Esophagus muscularis mucosa (tissue), 3 donors: ENCODE data around the gene PSME1.

Source experiments
- CTCF ChIP-seq, 3 experiments: fragments of 200-600 bp in 2 of 3; fragments of 450-650 bp in 1 of 3; sonication (generic) in 2 of 3; IDR thresholded peaks; one replicate each; pipeline ENCODE4 v1.5.1; 2017 to 2019; ENCODE audit warnings: antibody characterized with exemption in 3 of 3, mild to moderate bottlenecking in 2 of 3, moderate library complexity in 1 of 3
- POLR2A ChIP-seq: fragments of 450-650 bp; IDR thresholded peaks from one replicate; pipeline ENCODE4 v1.6.1; 2017; ENCODE audit warnings: antibody characterized with exemption, moderate library complexity, mild to moderate bottlenecking, low read depth
- POLR2AphosphoS5 ChIP-seq, 2 donors: sonication (generic); formaldehyde crosslinking; IDR thresholded peaks; one replicate each; pipeline ENCODE4 v1.6.1; 2017; ENCODE audit warnings: antibody characterized with exemption in 2 of 2

GRCh38 chr14:24088095-24088494 lies 47.9 kb upstream of the PSME1 start:
- no peak for TF ChIP-seq CTCF (IDR thresholded peaks at IDR 0.05)
- no peak for TF ChIP-seq POLR2A
- no peak for TF ChIP-seq POLR2AphosphoS5 (IDR thresholded peaks at IDR 0.05)
